Measurements from ENCODE around the gene MSX2. TPM values are rescaled to one million over a fixed set of nuclear protein-coding genes. Genes with fewer than 3 reads are reported as not detected.

Gene MSX2
- total and polyA plus RNA-seq, 2 of the 4 experiments (the other 2 are of a cell fraction), result 2.2 to 3.7 TPM

DNA sequence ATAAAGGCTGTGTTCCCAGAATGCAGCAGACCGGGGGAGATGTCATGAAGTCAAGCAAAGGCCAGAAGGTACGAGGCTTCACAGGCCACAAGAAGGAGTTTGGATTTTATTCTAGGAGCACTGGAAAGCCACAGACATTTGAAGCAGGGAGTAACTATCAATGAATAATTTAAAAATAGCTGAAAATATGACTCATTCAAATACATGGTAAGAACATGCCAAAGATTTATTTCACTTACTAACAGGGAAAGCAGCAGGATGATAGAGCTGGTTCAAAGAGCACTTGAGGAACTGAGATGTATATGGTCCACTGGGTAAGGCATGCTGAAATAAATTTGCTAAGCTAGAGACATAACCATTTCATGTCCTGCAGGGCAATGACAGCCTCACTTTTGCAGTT is 53.2 kb downstream of the MSX2 start:
- TF ChIP-seq CEBPB (IDR thresholded peaks at IDR 0.05; ENCODE audit: low read depth, low read length) (no peak), MAFK (IDR thresholded peaks at IDR 0.05; ENCODE audit: low read depth, low read length) (no peak), BHLHE40 (IDR thresholded peaks at IDR 0.05; ENCODE audit: low read depth, low read length) (no peak), MXI1 (IDR thresholded peaks at IDR 0.05; ENCODE audit: borderline replicate concordance, low read depth, low read length) (no peak), RCOR1 (IDR thresholded peaks at IDR 0.05; ENCODE audit: insufficient replicate concordance, low read length) (no peak), RFX5 (IDR thresholded peaks at IDR 0.05; ENCODE audit: low read depth, low read length) (no peak), SMC3 (IDR thresholded peaks at IDR 0.05; ENCODE audit: low read depth, low read length) (no peak), CHD1 (IDR thresholded peaks at IDR 0.05; ENCODE audit: low read depth, low read length) (no peak), POLR2A (IDR thresholded peaks at IDR 0.05; ENCODE audit: low read depth, low read length) (no peak), MAZ (IDR thresholded peaks at IDR 0.05; ENCODE audit: borderline replicate concordance, low read depth, low read length) (no peak), RAD21 (IDR thresholded peaks at IDR 0.05; ENCODE audit: low read length) (no peak), FOS (IDR thresholded peaks at IDR 0.05; ENCODE audit: low read depth, low read length) (no peak), NFE2L2 (IDR thresholded peaks at IDR 0.05; ENCODE audit: low read depth, low read length) (no peak)
- TF ChIP-seq, protein P1, sequence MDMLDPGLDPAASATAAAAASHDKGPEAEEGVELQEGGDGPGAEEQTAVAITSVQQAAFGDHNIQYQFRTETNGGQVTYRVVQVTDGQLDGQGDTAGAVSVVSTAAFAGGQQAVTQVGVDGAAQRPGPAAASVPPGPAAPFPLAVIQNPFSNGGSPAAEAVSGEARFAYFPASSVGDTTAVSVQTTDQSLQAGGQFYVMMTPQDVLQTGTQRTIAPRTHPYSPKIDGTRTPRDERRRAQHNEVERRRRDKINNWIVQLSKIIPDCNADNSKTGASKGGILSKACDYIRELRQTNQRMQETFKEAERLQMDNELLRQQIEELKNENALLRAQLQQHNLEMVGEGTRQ (IDR thresholded peaks at IDR 0.05; ENCODE audit: low read depth, low read length), result no peak
- TF ChIP-seq, protein P2, sequence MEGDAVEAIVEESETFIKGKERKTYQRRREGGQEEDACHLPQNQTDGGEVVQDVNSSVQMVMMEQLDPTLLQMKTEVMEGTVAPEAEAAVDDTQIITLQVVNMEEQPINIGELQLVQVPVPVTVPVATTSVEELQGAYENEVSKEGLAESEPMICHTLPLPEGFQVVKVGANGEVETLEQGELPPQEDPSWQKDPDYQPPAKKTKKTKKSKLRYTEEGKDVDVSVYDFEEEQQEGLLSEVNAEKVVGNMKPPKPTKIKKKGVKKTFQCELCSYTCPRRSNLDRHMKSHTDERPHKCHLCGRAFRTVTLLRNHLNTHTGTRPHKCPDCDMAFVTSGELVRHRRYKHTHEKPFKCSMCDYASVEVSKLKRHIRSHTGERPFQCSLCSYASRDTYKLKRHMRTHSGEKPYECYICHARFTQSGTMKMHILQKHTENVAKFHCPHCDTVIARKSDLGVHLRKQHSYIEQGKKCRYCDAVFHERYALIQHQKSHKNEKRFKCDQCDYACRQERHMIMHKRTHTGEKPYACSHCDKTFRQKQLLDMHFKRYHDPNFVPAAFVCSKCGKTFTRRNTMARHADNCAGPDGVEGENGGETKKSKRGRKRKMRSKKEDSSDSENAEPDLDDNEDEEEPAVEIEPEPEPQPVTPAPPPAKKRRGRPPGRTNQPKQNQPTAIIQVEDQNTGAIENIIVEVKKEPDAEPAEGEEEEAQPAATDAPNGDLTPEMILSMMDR (conservative IDR thresholded peaks at IDR 0.05; ENCODE audit: low read depth, low read length), result no peak
- TF ChIP-seq, protein P3, sequence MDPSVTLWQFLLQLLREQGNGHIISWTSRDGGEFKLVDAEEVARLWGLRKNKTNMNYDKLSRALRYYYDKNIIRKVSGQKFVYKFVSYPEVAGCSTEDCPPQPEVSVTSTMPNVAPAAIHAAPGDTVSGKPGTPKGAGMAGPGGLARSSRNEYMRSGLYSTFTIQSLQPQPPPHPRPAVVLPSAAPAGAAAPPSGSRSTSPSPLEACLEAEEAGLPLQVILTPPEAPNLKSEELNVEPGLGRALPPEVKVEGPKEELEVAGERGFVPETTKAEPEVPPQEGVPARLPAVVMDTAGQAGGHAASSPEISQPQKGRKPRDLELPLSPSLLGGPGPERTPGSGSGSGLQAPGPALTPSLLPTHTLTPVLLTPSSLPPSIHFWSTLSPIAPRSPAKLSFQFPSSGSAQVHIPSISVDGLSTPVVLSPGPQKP (IDR thresholded peaks at IDR 0.05; ENCODE audit: borderline replicate concordance, low read depth, low read length), result no peak
- POLR2A ChIA-PET (ENCODE audit: unreplicated experiment), result no interaction called here
- no peak overlapping the region for H3K56ac ChIP-seq (ENCODE audit: extremely low read depth, insufficient read depth, low read length)
- no peak overlapping the region for H4K91ac ChIP-seq (ENCODE audit: insufficient read depth, low read depth, low read length)
- H2AK5ac ChIP-seq (ENCODE audit: low read depth, low read length), result no peak overlapping the region
- H3K18ac ChIP-seq (ENCODE audit: low read depth, low read length), result no peak overlapping the region
- H3K14ac ChIP-seq (replicated peaks; ENCODE audit: low read depth, low read length), result no peak overlapping the region
- no peak overlapping the region for H2AFZ ChIP-seq (replicated peaks; ENCODE audit: low read length, poor library complexity)
- H3K9me3 ChIP-seq (ENCODE audit: control insufficient read depth, insufficient read depth, low read length), result no peaks in the 10 kb centered on the region
- no peak overlapping the region for H3K4ac ChIP-seq (ENCODE audit: low read depth, low read length)
- H2BK15ac ChIP-seq (ENCODE audit: low read depth, low read length), result no peak overlapping the region
- no peaks in the 10 kb centered on the region for H3K79me1 ChIP-seq (ENCODE audit: low read depth in 1 of 2, low read length in 2 of 2)
- H2BK20ac ChIP-seq (ENCODE audit: low read depth, low read length), result no peak overlapping the region
- H2AK9ac ChIP-seq (replicated peaks; ENCODE audit: low read depth, low read length, poor library complexity), result no peak overlapping the region
- peaks cover 5% of the 10 kb centered on the region; the same call in 1 of the 2 replicates for H3K27me3 ChIP-seq (ENCODE audit: control insufficient read depth, insufficient read depth, low read length)
- no peak for DNase-seq
- no peak overlapping the region for H3K9ac ChIP-seq (ENCODE audit: low read depth, low read length)
- CTCF ChIA-PET, result interaction anchor here (0.6 to 0.8 kb wide), 2 partner anchors 16 to 209 kb away, joined by 3 to 5 read pairs; no protein-coding TSS in a partner anchor
- no peak overlapping the region for H2BK5ac ChIP-seq (ENCODE audit: low read depth, low read length, poor library complexity, severe bottlenecking)
- no peaks in the 10 kb centered on the region for H4K20me1 ChIP-seq (ENCODE audit: insufficient read depth, low read length)
- no peak overlapping the region for H4K5ac ChIP-seq (ENCODE audit: low read depth, low read length)
- H3K36me3 ChIP-seq (ENCODE audit: control insufficient read depth, insufficient read depth, low read length), result no peaks in the 10 kb centered on the region
- no peaks in the 10 kb centered on the region for H3K9me1 ChIP-seq (ENCODE audit: insufficient read depth, low read length)
- peak; percentile 27; the same call in 1 of the 2 replicates for ATAC-seq (ENCODE audit: low read depth)
- H3K4me2 ChIP-seq (ENCODE audit: low read depth, low read length), result no peak overlapping the region
- no peak overlapping the region for H4K8ac ChIP-seq (ENCODE audit: low read depth in 2 of 2, low read length in 2 of 2)
- no CpG with 5 or more reads among the region's 2 CpGs for WGBS, 2 experiments (ENCODE audit: extremely low coverage in 2 of 2, insufficient read length in 1 of 2)
- H3K4me3 ChIP-seq (ENCODE audit: insufficient read depth, low read depth, low read length), result no peak overlapping the region
- intact Hi-C loops (cut with micrococcal nuclease), result no loop called here
- dilution Hi-C loops (cut with HindIII; ENCODE audit: low sequenced_read_pairs, unreplicated experiment), result no loop called here
- H3K23ac ChIP-seq (ENCODE audit: low read depth, low read length), result no peak overlapping the region
- H2BK120ac ChIP-seq (ENCODE audit: low read depth, low read length), result no peak overlapping the region
- no TSS peak for BruUV-seq (replicated peaks)
- H3K4me1 ChIP-seq (ENCODE audit: control insufficient read depth, insufficient read depth, low read length), result no peaks in the 10 kb centered on the region
- in situ Hi-C loops (cut with MboI; ENCODE audit: low sequenced_read_pairs), result no loop called here
- H3K27ac ChIP-seq (ENCODE audit: insufficient read depth, low read length), result no peak overlapping the region
